Measurements from ENCODE around the gene ZFYVE21.

Gene ZFYVE21

DNA sequence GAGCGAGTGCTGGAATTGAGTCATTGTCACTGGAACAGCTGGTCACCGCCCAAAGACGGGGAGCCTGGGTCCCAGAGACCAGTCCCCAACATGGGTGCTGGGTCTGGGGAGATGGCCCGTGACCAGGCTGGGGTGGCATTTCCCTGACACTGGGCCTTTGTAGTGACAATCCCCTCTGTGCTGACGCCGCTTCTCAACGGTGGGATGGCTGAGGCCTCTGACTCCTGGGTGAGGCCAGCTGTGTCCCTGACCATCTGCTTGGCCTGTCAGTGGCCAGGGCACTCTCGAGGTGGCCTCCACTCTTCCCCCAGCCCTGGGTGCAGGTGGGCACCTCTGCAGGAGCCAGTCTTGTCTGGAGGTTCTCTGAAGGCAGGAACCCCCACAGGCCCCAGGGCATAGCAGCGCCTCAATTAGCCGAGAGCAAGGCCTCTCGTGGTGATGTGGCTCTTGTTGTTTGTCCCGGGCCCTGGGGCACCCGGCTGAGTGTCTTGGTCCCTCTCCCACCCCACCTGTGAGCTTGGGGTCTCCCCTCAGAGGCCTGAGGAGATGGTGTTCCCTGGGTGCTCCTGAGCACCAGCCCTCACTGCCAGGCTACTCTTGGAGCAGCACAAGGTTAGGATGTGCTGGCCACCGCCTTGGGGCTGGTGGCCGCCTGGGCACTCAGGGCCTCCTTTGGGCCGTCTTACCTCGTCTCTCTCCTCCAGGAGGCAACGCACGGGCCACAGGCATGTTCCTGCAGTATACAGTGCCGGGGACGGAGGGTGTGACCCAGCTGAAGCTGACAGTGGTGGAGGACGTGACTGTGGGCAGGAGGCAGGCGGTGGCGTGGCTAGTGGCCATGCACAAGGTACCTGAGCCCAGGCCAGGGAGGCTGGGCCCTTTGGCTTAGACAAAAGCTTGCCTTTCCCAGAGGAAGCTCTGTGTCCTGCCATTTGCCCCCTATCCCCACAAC lies 16.6 kb downstream of the ZFYVE21 start:
- H3K4me3 Mint-ChIP-seq: no peak overlapping the region
- no peaks in the 10 kb centered on the region for H3K36me3 Mint-ChIP-seq
- no peak overlapping the region for H3K27ac Mint-ChIP-seq

DNA sequence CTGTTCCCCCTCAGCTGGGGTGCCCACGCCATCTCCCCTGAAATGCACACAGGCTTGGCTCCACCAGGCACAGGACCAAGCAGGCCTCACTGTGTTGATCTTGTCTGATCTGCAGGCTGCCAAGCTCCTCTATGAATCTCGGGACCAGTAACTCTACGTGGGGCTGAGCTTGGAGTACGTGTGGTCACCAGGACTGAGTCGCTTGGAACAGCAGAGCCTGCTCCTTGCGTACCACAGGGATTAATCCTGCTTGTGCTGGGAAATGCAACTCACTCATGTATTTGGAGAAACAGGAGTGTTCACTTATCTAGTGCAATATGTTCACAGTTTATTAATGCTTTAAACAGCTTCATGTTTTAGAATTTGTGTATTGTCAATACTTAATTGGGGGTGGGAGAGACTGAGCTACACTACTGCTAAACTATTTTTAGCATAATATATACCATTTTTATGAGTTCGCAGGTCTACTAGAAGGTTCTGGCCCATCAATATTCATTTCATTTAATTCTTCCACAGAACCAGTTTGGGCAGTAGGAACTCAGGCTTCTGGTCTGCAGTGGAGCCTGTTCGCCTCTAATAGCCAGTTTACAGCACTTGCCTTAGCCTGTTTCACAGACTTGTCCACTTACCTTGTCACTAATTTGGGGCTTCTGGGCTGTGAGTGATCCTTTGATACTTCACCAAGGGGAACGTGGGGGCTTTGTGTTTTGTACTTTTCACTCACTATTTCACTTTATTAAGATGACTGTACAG lies 17.4 kb downstream of the ZFYVE21 start:
- H3K27me3 Mint-ChIP-seq: no peaks in the 10 kb centered on the region
- peak overlapping the region; percentile 4 for H3K27ac Mint-ChIP-seq
- no peaks in the 10 kb centered on the region for H3K9me3 Mint-ChIP-seq (ENCODE audit: low read depth)
- H3K36me3 Mint-ChIP-seq: no peaks in the 10 kb centered on the region
- no peaks in the 10 kb centered on the region for H3K4me1 Mint-ChIP-seq (ENCODE audit: low read depth)
- no peak overlapping the region for H3K4me3 Mint-ChIP-seq

More for the DNA sequence above, 16.6 kb downstream of the ZFYVE21 start:
- H3K27me3 Mint-ChIP-seq: no peaks in the 10 kb centered on the region
- no peaks in the 10 kb centered on the region for H3K4me1 Mint-ChIP-seq (ENCODE audit: low read depth)
- no peaks in the 10 kb centered on the region for H3K9me3 Mint-ChIP-seq (ENCODE audit: low read depth)

DNA sequence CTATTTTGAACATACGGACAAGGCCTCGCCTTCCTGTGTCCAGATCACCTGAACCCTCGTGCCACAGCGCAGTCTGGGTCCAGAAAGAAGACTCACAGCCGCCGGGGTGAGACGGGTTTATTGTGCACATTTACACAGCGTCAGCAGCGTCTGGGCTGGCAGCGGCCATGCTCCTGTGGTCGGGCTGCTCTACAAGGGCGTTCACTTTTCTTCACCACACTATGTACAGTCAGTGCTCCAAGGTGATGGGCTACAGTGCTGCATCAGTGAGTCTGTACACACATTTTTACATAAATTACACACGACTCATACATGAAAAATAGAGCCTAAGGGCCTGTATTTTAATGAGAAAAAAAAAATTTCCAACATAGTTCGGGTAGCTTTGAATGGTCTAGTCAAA lies 18.0 kb downstream of the ZFYVE21 start:
- Mint-ChIP-seq H3K4me1 (ENCODE audit: low read depth) (no peaks in the 10 kb centered on the region), H3K36me3 (no peaks in the 10 kb centered on the region), H3K27ac (no peak overlapping the region)

GRCh38 chr14:103734081-103734888 lies 18.7 kb downstream of the ZFYVE21 start:
- no peaks in the 10 kb centered on the region for H3K9me3 Mint-ChIP-seq (ENCODE audit: low read depth)
- no peak overlapping the region for H3K4me3 Mint-ChIP-seq
- no peaks in the 10 kb centered on the region for H3K27me3 Mint-ChIP-seq
- H3K36me3 Mint-ChIP-seq: no peaks in the 10 kb centered on the region
- H3K4me1 Mint-ChIP-seq (ENCODE audit: low read depth): no peaks in the 10 kb centered on the region
- H3K27ac Mint-ChIP-seq: no peak overlapping the region

More for the DNA sequence above, 18.0 kb downstream of the ZFYVE21 start:
- Mint-ChIP-seq H3K9me3 (ENCODE audit: low read depth) (no peaks in the 10 kb centered on the region), H3K4me3 (no peak overlapping the region), H3K27me3 (no peaks in the 10 kb centered on the region)

DNA sequence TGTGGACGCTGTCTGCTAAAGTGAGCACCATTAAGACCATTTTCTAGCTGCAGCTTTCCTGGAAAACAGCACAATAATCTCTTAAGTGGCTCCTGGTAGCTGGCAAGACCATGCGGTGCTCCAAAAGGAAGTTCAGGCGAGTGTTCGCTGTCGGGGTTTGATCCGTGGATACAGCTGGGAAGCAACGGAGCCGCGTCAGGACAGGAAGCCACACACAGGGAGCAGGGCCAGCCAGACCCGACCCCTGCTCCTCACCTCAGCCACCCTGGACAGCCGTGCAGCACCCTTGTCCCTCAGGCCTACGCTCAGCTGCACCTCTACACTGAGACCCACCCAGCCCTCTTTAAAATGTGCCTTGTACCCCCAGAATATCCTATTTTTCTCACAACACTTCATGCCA lies 19.4 kb downstream of the ZFYVE21 start:
- no peaks in the 10 kb centered on the region for H3K27me3 Mint-ChIP-seq
- H3K9me3 Mint-ChIP-seq (ENCODE audit: low read depth): no peaks in the 10 kb centered on the region
- H3K36me3 Mint-ChIP-seq: no peaks in the 10 kb centered on the region
- H3K4me1 Mint-ChIP-seq (ENCODE audit: low read depth): no peaks in the 10 kb centered on the region
- H3K27ac Mint-ChIP-seq: no peak overlapping the region
- no peak overlapping the region for H3K4me3 Mint-ChIP-seq

DNA sequence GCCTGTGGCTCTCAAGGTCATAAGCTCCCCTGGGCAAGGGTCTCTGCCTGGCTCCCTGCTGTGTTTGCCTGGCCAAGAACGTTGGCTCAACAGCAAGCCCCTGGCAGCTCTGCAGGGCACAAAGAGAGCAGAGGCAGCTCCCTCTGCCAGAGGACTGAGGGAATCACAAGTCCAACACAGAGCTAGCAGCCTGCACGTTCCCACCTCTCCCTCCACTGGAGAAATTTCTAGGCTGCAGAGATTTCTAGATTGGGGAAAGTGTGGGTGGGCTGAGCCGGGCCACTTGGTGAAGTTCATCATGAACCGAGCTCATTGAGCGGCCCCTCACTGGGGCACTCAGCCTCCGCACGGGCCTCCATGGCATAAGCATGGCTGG lies 19.8 kb downstream of the ZFYVE21 start:
- no peak overlapping the region for H3K4me3 Mint-ChIP-seq
- H3K27ac Mint-ChIP-seq: no peak overlapping the region
- H3K27me3 Mint-ChIP-seq: no peaks in the 10 kb centered on the region
- no peaks in the 10 kb centered on the region for H3K4me1 Mint-ChIP-seq (ENCODE audit: low read depth)
- no peaks in the 10 kb centered on the region for H3K36me3 Mint-ChIP-seq
- H3K9me3 Mint-ChIP-seq (ENCODE audit: low read depth): no peaks in the 10 kb centered on the region

- no peaks in the 10 kb centered on the region for H3K27me3 Mint-ChIP-seq
- no peaks in the 10 kb centered on the region for H3K36me3 Mint-ChIP-seq
- no peaks in the 10 kb centered on the region for H3K9me3 Mint-ChIP-seq (ENCODE audit: low read depth)
- H3K4me1 Mint-ChIP-seq (ENCODE audit: low read depth): no peaks in the 10 kb centered on the region
- no peak overlapping the region for H3K27ac Mint-ChIP-seq
- H3K4me3 Mint-ChIP-seq: no peak overlapping the region
Measured at GRCh38 chr14:103735815-103736545, 20.4 kb downstream of the ZFYVE21 start.

GRCh38 chr14:103736546-103737431 lies 21.2 kb downstream of the ZFYVE21 start:
- H3K36me3 Mint-ChIP-seq: no peaks in the 10 kb centered on the region

GRCh38 chr14:103737432-103738045 lies 21.9 kb downstream of the ZFYVE21 start:
- Mint-ChIP-seq H3K36me3 (no peaks in the 10 kb centered on the region), H3K27ac (no peak overlapping the region), H3K9me3 (ENCODE audit: low read depth) (no peaks in the 10 kb centered on the region), H3K4me3 (no peak overlapping the region), H3K27me3 (no peaks in the 10 kb centered on the region), H3K4me1 (ENCODE audit: low read depth) (no peaks in the 10 kb centered on the region)

More at GRCh38 chr14:103736546-103737431, 21.2 kb downstream of the ZFYVE21 start:
- Mint-ChIP-seq H3K4me3 (no peak overlapping the region), H3K27me3 (no peaks in the 10 kb centered on the region), H3K4me1 (ENCODE audit: low read depth) (no peaks in the 10 kb centered on the region), H3K27ac (no peak overlapping the region), H3K9me3 (ENCODE audit: low read depth) (no peaks in the 10 kb centered on the region)

DNA sequence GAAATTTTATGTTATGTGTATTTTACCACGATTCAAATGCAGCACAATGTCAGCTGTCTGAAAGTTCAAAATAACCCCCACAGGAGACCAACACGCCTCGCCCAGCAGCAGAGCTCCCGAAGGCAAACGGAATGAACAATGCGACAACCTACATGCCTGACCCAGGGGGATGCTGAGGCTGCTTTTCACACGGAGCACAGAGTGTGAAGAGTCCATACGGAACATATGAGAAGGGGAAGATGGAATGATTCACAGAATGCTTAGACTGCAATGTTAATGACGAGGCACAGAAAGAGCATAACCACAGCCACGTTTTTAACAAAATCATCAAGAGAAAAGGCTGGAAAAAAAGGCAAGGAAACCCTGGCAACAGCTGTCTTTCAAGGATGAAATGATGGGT lies 22.6 kb downstream of the ZFYVE21 start:
- Mint-ChIP-seq H3K27me3 (no peaks in the 10 kb centered on the region), H3K9me3 (ENCODE audit: low read depth) (no peaks in the 10 kb centered on the region), H3K36me3 (no peaks in the 10 kb centered on the region)

GRCh38 chr14:103738701-103739451 lies 23.3 kb downstream of the ZFYVE21 start:
- Mint-ChIP-seq H3K4me1 (ENCODE audit: low read depth) (no peaks in the 10 kb centered on the region), H3K4me3 (no peak overlapping the region), H3K27ac (no peak overlapping the region), H3K27me3 (no peaks in the 10 kb centered on the region), H3K9me3 (ENCODE audit: low read depth) (no peaks in the 10 kb centered on the region), H3K36me3 (no peaks in the 10 kb centered on the region)

More for the DNA sequence above, 22.6 kb downstream of the ZFYVE21 start:
- Mint-ChIP-seq H3K4me1 (ENCODE audit: low read depth) (no peaks in the 10 kb centered on the region), H3K27ac (no peak overlapping the region), H3K4me3 (no peak overlapping the region)

DNA sequence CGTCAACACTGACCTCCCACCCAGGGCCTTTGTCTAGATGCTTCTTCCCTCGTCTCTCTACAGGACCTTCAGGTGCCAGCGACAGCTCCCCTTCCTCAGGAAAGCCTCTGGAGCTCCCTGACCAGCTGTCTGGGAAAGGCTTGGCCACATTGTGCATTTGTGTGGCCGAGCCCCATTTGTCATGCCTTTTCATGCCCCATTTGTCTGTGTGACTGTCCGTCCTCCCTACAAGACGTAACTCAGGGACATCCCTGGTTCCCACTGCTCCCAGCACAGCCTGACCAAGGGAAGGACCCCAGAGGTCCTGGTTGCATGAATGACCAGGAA lies 23.8 kb downstream of the ZFYVE21 start:
- no peak overlapping the region for H3K4me3 Mint-ChIP-seq
- no peaks in the 10 kb centered on the region for H3K4me1 Mint-ChIP-seq (ENCODE audit: low read depth)
- no peaks in the 10 kb centered on the region for H3K36me3 Mint-ChIP-seq
- H3K27me3 Mint-ChIP-seq: no peaks in the 10 kb centered on the region
- H3K9me3 Mint-ChIP-seq (ENCODE audit: low read depth): no peaks in the 10 kb centered on the region
- H3K27ac Mint-ChIP-seq: no peak overlapping the region

All from activated naive CD8-positive, alpha-beta T cell (primary cell).